NOMO-1 (cell line): ENCODE results near the gene TCP11L2.

ENCODE experiments used
- DNase-seq, 2 experiments: peaks; one replicate each; lab custom pipeline; 2025; ENCODE audit not compliant: unreplicated experiment in 2 of 2; lab: John Stamatoyannopoulos, UW

Gene TCP11L2

DNA sequence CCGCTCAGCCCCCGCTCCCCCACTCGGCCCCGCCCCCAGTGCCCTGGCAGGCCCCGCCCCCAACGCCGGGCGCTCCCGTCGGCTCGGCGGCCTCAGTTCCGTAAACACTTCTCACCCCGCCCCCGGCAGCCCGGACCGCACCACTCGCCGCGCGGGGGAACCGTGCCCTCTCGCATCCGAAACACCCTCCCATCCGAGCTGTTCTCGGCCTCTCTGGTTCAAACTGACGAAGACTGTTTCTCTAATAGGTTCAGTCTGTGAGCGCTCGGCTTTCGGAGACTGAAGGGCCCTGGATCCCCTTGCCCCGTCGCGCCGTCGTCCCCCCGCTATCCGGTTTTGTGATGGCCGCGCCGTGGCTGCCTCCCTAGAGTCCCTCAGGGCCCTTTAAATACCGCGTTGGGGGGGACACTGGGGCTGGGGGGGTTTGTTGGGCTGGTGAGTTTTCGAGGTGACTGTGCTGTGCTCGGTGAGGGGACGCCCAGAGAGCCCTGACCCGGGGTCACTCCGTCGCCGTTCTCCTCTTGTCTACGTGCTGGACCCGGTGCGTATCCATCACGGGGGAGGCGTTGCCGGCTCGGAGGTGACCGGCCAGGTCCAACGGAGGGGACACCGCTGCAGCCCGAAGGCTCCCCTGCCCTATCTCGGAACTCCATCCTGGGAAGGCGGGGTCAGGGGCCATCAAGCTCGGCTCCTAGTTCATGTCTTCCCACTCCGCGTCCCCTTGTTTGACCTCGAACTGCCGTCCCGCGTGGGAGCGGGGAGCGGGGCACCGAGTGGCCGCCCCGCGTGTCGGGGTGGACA lies at the start of gene TCP11L2:
Gene TCP11L2, plus strand, starts transcription at position 333 of the 801 bp plus-strand sequence. CDS start 8,343 bp downstream, outside the sequence.
- peak; percentile 78 to 82 for DNase-seq

DNA sequence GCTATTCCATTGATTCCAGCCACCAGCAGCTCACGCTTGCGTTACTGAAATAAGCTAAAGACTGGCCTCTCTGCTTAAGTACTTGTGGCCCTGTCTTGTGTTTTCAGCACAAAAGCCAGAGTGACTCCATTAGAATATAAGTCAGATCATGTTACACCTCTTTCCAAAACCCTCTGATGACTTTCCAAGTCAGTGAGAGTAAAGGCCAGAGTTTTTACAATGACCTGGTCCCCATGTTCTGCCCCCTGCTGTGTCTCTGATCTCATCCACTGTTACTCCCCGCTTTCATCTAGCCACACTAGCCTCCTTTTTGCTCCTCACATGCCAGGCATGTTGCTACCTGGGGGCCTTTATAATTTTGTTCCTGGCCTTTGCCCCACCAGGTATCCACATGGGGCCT lies 47.8 kb upstream of the TCP11L2 start:
- DNase-seq, result no peak

DNA sequence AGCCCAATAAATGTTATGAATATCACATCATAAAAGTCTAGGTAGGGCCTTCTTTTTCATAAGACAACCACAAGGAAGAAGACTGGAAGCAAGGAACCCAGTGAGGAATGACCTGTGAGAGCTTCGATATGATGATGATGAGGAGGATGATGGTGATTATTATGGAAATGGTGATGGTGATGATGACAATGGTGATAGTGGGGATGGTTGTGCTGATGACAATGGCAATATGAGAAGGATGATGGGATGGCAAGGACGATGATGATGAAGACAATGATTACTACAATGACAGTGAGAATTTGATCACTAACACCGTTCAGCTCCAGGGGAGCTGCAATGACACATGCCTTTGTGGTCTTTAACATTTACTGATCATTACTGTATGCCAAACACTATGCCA lies 47.0 kb upstream of the TCP11L2 start:
- no peak for DNase-seq

DNA sequence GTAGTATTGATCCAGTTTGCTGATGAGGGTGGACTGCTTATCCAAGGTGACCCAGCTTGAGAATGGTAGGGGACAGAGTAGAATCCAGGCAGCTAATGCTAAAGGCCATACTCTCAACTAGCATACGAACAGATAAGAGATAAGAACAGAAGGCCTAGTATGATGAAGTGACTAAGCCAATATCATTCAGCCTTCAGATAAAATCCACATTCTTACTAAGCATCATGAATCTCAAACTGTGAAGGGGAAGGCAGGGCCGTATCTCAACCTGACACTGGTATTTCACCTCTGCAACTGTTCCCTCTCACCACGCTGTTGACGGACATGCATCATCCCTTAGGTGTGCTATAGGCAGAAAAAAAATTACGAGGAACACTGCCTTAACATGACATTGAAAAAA lies 46.6 kb upstream of the TCP11L2 start:
- no peak for DNase-seq

DNA sequence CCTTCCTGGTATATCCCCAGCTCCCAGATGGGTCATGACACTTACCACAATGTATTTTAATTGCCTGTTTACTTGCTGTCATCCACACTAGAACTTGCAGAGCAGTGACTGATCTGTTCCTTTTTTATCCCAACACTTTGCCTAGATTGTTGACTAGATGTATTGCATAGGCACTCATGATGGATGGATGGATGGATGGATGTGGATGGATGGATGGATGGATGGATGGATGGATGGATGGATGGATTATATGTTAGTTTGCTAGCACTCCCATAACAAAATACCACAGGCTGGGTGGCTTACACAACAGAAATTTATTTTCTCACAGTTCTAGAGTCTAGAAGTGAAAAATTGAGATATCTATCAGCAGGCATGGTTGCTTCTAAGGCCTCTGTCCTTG lies 46.0 kb upstream of the TCP11L2 start:
- no peak for DNase-seq

DNA sequence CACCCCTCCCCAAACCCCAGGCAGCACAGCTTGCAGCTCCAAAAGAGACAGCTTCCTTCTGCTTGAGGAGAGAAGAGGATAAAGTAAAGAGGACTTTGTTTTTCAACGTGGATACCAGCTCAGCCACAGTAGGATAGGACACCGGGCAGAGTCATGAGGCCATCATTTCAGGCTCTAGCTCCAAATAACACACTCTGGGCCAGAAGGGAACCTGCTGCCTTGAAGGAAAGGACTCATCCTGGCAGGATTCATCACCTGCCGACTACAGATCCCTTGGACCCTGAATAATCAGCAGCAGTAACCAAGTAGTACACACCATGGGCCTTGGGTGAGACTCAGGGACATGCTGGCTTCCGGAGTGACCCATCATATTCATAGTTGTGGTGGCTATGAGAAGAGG lies 44.3 kb upstream of the TCP11L2 start:
- DNase-seq, result no peak

DNA sequence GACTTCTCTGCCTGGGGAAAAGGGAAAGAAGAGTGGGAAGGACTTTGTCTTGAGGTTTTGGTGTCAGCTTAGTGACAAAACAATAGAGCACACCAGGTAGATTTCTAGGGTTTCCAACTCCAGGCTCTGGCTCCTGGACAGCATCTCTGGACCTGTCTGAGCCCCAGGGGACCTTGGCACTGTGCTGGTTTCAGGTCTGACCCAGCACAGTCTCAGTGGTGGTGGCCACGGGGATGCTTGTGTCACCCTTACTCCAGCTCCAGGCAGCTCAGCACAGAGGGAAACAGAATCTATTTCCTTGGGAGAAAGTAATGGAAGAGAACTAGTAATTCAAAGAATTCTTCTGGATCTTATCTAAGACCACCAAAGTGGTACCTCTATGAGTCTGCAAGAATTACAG lies 43.6 kb upstream of the TCP11L2 start:
- no peak for DNase-seq

DNA sequence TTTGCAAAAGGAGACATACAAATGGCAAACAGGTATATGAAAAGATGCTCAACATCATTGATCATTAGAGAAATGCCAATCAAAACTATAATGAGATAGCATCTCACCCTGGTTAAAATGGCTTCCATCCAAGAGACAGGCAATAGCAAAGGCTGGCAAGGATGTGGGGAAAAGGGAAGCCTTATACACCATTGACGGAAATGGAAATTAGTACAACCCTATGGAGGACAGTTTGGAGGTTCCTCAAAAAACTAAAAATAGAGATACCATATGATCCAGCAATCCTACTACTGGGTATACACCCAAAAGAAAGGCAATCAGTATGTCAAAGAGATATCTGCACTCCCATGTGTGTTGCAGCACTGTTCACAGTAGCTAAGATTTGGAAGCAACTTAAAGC lies 37.4 kb upstream of the TCP11L2 start:
- no peak for DNase-seq

DNA sequence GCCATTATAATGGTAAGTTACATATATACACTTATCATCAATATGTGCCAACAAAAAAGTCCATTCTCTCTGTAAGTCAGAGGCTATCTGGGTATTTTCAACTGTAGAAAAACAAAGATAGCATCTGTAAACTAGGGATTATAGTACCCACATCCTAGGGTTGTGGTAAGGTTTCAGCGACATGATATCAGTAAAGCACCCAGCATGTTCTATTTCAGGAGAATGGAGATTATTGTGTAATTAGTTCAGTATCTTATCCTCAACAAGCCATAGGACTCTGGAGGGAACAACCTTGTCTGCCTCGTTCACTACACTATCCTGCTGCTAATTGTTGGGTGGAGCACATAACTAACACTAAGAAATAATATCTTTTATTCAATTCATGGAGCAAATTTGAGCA lies 35.0 kb upstream of the TCP11L2 start:
- DNase-seq, result no peak

DNA sequence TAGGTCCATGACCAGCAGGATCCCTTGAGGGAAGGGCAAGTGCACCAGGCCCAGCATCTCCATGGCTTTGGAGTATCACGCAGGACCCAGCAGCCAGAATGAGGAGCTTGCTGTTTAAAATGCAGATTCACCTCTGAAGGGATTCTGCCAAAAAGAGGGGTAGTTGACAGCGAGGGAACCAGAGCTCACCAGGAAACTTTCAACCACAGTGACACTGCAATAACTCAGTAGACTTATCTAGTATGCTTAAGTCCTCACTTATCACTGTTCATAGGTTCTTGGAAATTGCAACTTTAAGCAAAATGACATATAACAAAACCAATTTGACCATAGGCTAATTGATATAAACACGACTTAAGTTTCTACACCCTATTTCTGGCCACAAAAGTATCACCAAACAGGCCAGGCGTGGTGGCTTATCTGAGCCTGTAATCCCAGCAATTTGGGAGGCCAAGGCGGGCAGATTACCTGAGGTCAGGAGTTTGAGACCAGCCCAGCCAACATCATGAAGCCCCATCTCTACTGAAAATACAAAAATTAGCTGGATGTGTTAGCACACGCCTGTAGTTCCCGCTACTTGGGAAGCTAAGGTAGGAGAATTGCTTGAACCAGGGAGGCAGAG lies 33.3 kb upstream of the TCP11L2 start:
- peak in 1 of 2 experiments; percentile 69 for DNase-seq

DNA sequence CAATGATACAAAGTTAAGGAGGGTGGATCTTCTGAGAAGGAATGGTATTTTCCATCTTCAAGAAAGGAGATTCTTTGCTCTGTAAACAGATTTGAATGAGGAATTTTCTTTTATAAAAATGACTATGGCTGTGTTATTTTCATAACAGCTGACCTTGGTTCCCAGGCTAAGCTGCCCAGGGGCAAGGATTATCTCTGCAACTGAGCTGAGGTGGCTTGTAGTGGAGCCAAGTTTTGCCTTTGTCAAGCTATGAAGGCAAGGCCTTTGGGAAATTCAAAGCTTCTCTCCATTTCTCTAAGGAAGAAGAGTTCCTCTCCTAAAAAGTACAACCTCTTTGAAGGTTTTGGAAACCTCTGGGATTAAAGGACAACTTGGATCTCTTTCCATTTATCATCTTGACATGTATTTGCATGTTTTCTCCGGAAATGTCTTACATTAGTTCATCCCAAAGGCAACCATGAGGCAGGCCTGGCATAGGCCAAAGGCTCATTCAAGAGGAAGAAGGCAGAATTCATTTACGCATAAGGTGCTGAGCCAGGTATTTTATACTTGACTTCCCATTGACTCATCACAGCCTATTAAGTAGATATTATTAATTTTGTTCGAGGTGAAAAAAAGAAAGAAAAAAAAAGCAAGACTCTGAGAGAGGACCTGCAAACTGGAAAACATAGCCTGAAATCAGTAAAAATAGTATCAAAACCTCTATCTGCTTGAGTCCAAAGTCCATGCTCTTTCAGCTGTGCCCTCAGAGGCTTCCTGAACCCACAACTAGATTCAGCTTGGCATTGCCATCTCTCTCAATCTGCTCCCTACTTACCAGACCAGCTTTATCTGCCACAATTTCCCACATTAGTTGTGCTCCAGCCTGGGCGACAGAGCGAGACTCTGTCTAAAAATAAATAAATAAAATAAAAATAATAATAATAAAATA lies 30.7 kb upstream of the TCP11L2 start:
- DNase-seq, result no peak

DNA sequence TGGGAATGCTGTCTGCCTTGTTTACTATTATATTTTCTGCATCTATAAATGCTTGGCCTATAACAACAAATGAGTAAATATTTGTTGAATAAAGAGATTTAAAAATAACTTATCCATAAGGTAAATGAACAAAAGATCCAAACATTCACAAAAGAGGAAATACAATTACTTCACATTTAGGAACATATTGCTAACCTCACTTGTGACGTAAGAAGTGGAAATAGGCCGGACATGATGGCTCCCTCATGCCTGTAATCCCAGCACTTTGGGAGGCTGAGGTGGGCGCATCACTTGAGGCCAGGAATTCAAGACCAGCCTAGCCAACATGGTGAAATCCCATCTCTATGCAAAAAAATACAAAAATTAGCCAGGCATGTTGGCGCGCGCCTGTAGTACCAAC lies 29.0 kb upstream of the TCP11L2 start:
- DNase-seq, result peak in 1 of 2 experiments; percentile 25

DNA sequence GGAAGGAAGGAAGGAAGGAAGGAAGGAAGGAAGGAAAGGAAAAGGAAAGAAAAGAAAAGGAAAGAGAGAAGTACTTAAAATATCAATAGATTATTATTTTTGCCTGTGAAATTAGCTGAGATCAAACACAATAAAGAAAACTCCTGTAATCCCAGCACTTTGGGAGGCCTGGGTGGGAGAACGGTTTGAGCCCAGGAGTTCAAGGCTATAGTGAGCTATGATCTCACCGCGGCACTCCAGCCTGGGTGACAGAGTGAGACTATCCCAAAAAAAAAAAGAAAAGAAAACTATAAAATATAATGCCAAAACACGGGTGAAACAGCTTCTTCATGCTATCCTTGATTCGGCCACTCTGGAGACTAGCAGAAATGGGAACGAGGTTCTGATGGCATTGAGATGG lies 28.5 kb upstream of the TCP11L2 start:
- DNase-seq, result no peak

DNA sequence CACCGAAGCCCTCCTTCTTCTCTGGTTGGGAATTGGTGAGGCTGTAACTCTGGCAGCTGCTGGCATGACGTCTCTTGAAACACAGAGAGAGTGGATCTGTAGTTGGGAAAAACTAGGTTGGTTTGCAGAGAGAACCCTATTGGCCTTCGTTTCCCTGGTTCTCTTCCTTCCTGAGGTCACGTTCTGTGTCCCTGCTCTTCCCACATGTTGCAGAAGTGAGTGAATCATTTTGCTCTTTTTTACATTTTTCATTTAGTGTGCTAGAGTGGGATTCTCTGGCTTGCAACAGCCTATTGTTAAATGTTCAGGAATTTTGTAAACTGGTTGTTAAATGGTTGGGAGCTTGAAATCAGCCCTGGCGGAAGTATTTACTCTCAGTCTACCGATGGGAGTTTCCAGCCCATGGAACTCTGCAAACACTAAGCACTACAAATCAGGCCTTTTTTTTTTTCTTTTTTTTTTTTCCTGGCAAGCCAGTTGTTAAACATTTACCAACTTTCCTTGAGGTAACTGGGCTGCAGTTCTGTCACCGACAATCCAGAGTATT lies 27.9 kb upstream of the TCP11L2 start:
- no peak for DNase-seq

DNA sequence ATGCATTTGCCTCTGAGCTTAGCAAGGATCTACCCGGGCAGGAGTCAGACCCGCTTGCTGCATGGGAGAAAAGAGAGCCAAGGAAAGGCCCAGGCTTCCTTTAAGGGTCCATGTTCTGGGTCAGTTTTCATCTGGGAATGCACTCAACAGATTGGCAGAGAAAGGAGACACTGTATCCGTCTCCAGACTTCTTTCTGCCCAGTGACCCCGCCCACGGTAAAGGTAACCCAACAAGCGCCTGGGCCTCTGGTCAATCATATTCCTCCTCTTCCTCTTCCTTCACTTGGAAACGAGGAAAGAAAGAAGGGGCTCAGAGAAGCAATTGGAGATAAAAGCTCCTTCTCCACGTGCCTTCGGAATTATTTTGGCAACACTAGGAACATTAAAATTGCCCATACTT lies 27.1 kb upstream of the TCP11L2 start:
- DNase-seq, result no peak

DNA sequence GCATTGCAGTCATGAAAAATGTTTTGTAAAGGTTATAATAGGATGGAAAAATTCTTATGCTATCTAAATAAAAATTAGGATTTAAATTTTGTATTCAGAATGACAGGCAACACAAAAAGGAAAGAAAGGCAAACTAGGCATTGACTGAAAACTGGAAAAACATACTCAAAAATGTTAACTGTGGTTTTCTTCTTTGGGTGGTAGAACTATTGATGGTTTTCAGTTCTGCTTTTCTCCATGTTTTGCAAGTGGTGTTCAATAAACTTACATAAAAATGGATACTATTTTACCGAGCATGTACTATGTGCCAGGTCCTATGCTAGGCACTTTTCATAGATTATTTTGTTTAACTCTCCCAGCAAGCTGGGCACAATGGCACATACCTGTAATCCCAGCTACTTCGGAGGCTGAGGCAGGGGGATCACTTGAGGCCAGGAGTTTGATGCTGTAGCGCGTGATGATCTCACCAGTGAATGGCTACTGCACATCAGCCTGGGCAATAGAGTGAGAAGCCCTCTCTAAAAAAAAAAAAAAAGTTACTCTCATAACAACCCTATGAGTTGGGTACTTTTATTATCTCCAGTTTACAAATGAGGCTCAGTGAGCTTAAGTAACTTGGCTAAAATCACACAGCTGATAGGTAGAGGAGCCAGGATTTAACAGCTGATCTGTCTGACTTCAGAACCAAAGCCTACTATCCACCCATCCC lies 26.3 kb upstream of the TCP11L2 start:
- peak; percentile 31 to 60 for DNase-seq

DNA sequence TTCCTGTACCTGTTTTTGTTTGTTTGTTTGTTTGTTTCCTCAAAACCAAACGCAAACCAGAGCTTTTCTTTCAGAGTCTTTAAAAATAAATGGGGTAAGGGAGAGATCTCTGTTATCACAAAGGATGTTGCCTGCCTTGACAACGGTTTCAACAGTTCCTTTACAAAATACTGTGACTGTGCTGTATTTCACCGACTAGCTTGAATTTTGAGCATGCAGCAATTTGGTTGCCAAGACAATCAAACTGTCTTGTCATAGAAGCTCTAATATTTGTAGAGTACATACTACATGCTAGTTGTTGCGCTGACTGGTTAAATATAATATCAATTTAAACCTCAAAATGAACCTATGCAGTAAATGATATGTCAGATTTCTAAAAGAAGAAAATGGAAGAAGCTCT lies 22.4 kb upstream of the TCP11L2 start:
- DNase-seq, result peak; percentile 11 to 56

DNA sequence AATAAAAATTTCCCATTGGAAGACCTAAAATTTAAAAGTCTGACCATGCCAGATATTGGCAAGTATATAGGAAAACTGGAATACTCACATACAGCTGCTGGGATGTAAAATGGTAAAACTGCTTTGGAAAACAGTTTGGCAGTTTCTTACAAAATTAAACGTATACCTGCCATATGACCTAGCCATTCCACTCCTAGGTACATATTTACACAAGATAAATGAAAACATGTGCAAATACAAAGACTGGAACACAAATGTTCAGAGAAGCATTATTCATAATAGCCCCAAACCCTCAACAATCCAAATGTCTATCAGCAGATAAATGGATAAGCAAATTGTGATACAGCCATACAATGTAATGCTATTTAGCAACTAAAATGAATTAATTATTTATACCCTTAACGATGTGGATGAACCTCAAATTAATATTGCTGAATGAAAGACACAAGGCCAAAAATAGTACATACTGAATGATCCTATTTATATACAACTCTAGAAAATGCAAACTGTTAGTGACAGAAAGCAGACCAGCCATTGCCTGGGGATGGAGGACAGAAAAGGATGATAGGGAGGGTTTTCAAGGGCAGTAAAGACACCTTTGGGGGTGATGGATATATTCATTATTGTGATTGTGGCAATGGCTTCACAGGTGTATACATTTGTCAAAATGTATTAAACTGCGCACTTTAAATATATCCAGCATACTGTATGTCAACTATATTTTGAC lies 21.3 kb upstream of the TCP11L2 start:
- DNase-seq, result no peak

DNA sequence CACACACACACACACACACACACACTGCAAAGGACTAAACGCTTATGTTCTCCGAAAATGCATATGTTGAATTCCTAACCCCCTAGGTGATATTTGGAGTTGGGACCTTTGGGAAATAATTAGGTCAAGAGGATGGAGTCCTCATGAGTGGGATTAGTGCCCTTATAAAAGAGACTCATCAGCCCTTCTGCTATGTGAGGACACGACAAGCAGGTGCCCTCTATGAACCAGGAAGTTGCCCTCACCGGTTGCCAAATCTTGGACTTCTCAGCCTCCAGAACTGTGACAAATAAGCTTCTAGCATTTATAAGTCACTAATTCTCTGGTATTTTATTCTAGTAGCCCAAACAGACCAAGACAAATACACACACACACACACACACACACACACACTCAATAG lies 20.7 kb upstream of the TCP11L2 start:
- no peak for DNase-seq
